ENCODE data around the gene ABI1. TPM values are rescaled to one million over a fixed set of nuclear protein-coding genes. Genes with fewer than 3 reads are reported as not detected.

The ABI1 gene
- total and polyA plus RNA-seq, 2 of the 13 experiments (the other 11 are each of a cell fraction or from before 2014, with no cell fraction given): 20.9 to 22.9 TPM

DNA sequence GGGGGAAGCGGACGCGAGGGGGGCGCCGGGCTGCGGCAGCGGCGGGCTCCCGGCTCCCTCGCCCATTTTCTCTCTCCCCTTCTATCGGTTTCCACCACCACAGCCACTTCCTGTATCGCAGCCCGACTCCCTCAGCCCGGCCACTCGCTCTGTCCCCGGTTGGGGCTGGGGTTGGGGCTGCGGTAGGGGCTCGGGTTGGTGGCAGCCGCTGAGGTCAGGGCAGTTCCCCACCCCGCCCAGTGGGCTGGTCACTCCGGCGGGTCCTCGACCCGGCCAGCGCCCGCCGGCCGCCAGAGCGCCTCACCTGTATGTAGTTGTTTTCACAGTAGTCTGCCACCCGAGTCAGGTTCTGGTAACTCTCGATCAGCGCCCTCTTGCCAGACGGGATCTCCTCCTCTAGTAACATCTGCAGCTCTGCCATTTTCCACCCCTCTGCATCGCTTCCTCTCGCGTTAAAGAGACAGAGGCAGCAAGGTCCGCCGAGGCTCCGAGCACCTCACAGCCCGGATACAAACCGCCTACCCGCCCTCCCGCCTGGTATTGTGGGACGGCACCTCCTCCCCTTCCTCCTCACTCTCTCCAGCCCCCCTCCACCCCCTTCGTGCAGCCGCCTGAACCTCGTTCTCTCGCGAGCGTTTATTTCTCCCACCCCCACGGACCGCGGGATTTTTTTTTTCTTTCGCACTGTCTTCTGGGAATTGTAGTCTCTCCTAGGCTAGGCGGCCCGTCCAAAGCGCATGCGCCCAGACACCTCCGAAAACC, at the start of gene ABI1 (continued):
- no peak for TF ChIP-seq RERE (CRISPR knock-in tag; IDR thresholded peaks at IDR 0.05; ENCODE audit: low read depth)
- TF ChIP-seq, protein P1, sequence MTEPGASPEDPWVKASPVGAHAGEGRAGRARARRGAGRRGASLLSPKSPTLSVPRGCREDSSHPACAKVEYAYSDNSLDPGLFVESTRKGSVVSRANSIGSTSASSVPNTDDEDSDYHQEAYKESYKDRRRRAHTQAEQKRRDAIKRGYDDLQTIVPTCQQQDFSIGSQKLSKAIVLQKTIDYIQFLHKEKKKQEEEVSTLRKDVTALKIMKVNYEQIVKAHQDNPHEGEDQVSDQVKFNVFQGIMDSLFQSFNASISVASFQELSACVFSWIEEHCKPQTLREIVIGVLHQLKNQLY (CRISPR knock-in tag; IDR thresholded peaks at IDR 0.05): no peak
- no peak for TF ChIP-seq CREB3 (CRISPR knock-in tag; IDR thresholded peaks at IDR 0.05)
- no peak for TF ChIP-seq PLRG1 (conservative IDR thresholded peaks at IDR 0.05)
- peak; percentile 26; the same call in 1 of the 2 replicates for TF ChIP-seq ZNF749 (CRISPR knock-in tag; IDR thresholded peaks at IDR 0.05; ENCODE audit: borderline replicate concordance)
- no peak for TF ChIP-seq ZNF660 (CRISPR knock-in tag; IDR thresholded peaks at IDR 0.05; ENCODE audit: borderline replicate concordance, low read depth)
- 0 out of 2 replicates have a peak, but pooled peaks have one; percentile 36 for TF ChIP-seq ZNF678 (CRISPR knock-in tag; IDR thresholded peaks at IDR 0.05)
- TF ChIP-seq ZNF44 (CRISPR knock-in tag; IDR thresholded peaks at IDR 0.05): no peak
- no peak for TF ChIP-seq HBP1 (CRISPR knock-in tag; IDR thresholded peaks at IDR 0.05; ENCODE audit: low read depth)
- no peak for TF ChIP-seq SOX6 (IDR thresholded peaks at IDR 0.05)
- TF ChIP-seq SOX6 (CRISPR knock-in tag; IDR thresholded peaks at IDR 0.05): peak; percentile 65; the same call in 1 of the 2 replicates
- no peak for TF ChIP-seq TBL1XR1 (IDR thresholded peaks at IDR 0.05; ENCODE audit: borderline replicate concordance, low read length, partially characterized antibody)
- no peak for TF ChIP-seq ZFYVE20 (CRISPR knock-in tag; IDR thresholded peaks at IDR 0.05; ENCODE audit: borderline replicate concordance, low read depth)
- TF ChIP-seq SNAPC2 (CRISPR knock-in tag; IDR thresholded peaks at IDR 0.05): no peak
- TF ChIP-seq POGZ (CRISPR knock-in tag; IDR thresholded peaks at IDR 0.05): no peak; the same call in 1 of the 2 replicates
- TF ChIP-seq FOXA1 (IDR thresholded peaks at IDR 0.05): no peak
- 0 out of 2 replicates have a peak, but pooled peaks have one; percentile 3 for TF ChIP-seq FOXA1 (CRISPR knock-in tag; IDR thresholded peaks at IDR 0.05)
- TF ChIP-seq POGK (CRISPR knock-in tag; conservative IDR thresholded peaks at IDR 0.05): no peak; the same call in 1 of the 2 replicates
- peak; percentile 67 for TF ChIP-seq GATAD1 (CRISPR knock-in tag; IDR thresholded peaks at IDR 0.05)
- no peak for TF ChIP-seq ZNF33B (CRISPR knock-in tag; IDR thresholded peaks at IDR 0.05)
